ENCODE results near the gene SYCN. TPM values are rescaled to one million over a fixed set of nuclear protein-coding genes. Genes with fewer than 3 reads are reported as not detected.

SYCN gene
- total RNA-seq, 2 experiments from 2014 or later: not detected

DNA sequence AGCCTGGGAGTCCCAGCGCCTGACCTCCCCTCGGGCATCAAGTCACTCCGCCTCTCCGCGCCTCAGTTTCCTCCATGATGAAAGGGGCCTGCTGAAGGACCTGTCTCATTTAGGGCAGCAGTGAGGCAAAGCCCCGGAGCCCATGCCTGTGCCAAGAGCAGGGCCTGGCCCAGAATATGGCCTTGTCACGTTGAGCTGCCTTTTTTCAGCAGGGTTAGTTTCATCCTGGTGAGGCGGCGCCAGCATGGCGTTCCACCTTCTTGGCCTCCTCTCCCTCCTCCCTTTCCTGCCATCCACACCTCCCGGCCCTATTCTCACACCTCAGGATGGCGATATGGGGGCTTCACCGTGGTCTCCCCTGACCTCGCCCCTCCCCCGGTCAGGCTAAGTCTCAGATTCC, 48.3 kb downstream of the SYCN start:
- no peaks in the 10 kb centered on the region for H3K9me3 ChIP-seq (ENCODE audit: low read length)
- intact Hi-C loops (cut with micrococcal nuclease; ENCODE audit: unreplicated experiment): no loop called here
- H4K20me1 ChIP-seq (ENCODE audit: insufficient read depth, low read length): no peaks in the 10 kb centered on the region
- H3K4me3 ChIP-seq (ENCODE audit: low read depth, low read length, poor library complexity, severe bottlenecking): no peak overlapping the region
- no peak overlapping the region for H3K4me2 ChIP-seq (ENCODE audit: low read length)
- DNase-seq (ENCODE audit: low spot score): no peak
- no peaks in the 10 kb centered on the region for H3K4me1 ChIP-seq (ENCODE audit: insufficient read depth, low read length, poor library complexity, severe bottlenecking)
- H3K36me3 ChIP-seq (ENCODE audit: insufficient read depth, low read length): no peaks in the 10 kb centered on the region
- no TSS peak for BruUV-seq (replicated peaks)
- H3K27ac ChIP-seq (ENCODE audit: low read depth, low read length, poor library complexity, severe bottlenecking): no peak overlapping the region
- no peaks in the 10 kb centered on the region for H3K79me2 ChIP-seq (ENCODE audit: insufficient read depth, low read depth, low read length)
- CTCF ChIA-PET (ENCODE audit: unreplicated experiment): no interaction called here
- no peak overlapping the region for H2AFZ ChIP-seq (ENCODE audit: low read length)
- POLR2A ChIA-PET: no interaction called here
- no peaks in the 10 kb centered on the region for H3K9me2 ChIP-seq (ENCODE audit: insufficient read depth, low read length)
- no peak for TF ChIP-seq EZH2phosphoT487 (IDR thresholded peaks at IDR 0.05; ENCODE audit: borderline replicate concordance, low read depth, low read length)
- TF ChIP-seq, protein P1, sequence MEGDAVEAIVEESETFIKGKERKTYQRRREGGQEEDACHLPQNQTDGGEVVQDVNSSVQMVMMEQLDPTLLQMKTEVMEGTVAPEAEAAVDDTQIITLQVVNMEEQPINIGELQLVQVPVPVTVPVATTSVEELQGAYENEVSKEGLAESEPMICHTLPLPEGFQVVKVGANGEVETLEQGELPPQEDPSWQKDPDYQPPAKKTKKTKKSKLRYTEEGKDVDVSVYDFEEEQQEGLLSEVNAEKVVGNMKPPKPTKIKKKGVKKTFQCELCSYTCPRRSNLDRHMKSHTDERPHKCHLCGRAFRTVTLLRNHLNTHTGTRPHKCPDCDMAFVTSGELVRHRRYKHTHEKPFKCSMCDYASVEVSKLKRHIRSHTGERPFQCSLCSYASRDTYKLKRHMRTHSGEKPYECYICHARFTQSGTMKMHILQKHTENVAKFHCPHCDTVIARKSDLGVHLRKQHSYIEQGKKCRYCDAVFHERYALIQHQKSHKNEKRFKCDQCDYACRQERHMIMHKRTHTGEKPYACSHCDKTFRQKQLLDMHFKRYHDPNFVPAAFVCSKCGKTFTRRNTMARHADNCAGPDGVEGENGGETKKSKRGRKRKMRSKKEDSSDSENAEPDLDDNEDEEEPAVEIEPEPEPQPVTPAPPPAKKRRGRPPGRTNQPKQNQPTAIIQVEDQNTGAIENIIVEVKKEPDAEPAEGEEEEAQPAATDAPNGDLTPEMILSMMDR (conservative IDR thresholded peaks at IDR 0.05; ENCODE audit: low read length): no peak

DNA sequence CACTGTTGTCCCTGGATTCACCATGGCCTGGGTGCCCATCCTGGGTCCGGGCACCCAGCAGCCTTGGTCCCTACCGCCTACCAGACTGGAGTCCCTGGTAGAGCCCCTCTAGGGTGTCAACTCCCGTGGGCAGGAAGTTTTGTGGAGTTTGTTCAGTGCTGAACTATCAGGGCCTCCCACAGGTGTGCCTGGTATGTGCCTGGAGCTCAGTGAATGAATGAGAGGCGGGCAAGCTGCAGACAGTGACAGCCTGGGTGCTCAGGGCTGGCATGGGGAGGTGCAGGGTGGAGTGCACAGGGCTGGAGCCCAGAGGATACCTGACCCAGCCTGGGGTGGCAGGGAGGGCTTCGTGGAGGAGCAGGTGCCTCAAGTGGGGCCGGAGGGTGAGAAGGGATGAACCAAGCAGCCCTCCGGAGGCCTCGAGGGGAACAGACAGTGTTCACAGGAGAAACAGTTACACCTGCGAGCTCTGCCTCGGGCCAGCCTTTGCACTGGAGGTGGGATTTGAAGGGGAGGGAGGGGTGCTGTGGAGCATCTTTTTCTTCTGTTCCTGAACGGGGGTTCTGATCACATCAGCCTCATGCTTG, 48.9 kb downstream of the SYCN start:
- ChIA-PET POLR2A (no interaction called here), CTCF (ENCODE audit: unreplicated experiment) (no interaction called here)
- DNase-seq (ENCODE audit: low spot score): no peak
- no TSS peak for BruUV-seq (replicated peaks)
- H3K4me3 ChIP-seq (ENCODE audit: low read depth, low read length, poor library complexity, severe bottlenecking): no peak overlapping the region
- intact Hi-C loops (cut with micrococcal nuclease; ENCODE audit: unreplicated experiment): no loop called here
- H3K4me1 ChIP-seq (ENCODE audit: insufficient read depth, low read length, poor library complexity, severe bottlenecking): no peaks in the 10 kb centered on the region
- TF ChIP-seq, protein P1 (conservative IDR thresholded peaks at IDR 0.05; ENCODE audit: low read length): no peak
- TF ChIP-seq EZH2phosphoT487 (IDR thresholded peaks at IDR 0.05; ENCODE audit: borderline replicate concordance, low read depth, low read length): no peak
- no peaks in the 10 kb centered on the region for H3K9me3 ChIP-seq (ENCODE audit: low read length)
- no peaks in the 10 kb centered on the region for H3K79me2 ChIP-seq (ENCODE audit: insufficient read depth, low read depth, low read length)
- no peak overlapping the region for H3K27ac ChIP-seq (ENCODE audit: low read depth, low read length, poor library complexity, severe bottlenecking)
- H2AFZ ChIP-seq (ENCODE audit: low read length): no peak overlapping the region
- H4K20me1 ChIP-seq (ENCODE audit: insufficient read depth, low read length): no peaks in the 10 kb centered on the region
- no peaks in the 10 kb centered on the region for H3K36me3 ChIP-seq (ENCODE audit: insufficient read depth, low read length)
- no peak overlapping the region for H3K4me2 ChIP-seq (ENCODE audit: low read length)
- no peaks in the 10 kb centered on the region for H3K9me2 ChIP-seq (ENCODE audit: insufficient read depth, low read length)

DNA sequence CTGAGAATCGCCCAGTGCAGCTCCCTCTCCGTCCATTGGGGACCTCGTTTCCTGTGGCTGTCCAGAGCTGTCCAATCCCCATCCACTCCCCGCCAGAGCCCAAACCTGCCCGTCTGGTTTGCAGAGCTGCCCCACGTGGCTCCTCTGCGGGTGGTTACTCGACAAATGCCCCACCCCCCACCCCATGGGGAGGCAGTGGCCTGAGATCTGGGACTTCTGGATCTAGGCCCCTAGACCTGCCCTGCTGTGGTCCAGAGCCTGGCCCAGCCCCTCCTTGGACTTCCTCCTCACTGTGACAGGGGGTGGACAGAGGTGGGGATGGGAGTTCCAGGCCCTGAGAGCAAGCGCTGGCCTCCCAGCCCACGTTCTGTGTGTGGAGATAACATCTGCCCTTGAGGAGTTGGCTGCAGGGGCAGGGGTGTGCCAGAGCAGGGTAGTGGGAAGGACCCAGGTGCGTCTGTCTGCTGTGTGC, 49.4 kb downstream of the SYCN start:
- ChIA-PET POLR2A (no interaction called here), CTCF (ENCODE audit: unreplicated experiment) (no interaction called here)
- Histone ChIP-seq H3K27ac (ENCODE audit: low read depth, low read length, poor library complexity, severe bottlenecking) (no peak overlapping the region), H3K4me1 (ENCODE audit: insufficient read depth, low read length, poor library complexity, severe bottlenecking) (no peaks in the 10 kb centered on the region), H4K20me1 (ENCODE audit: insufficient read depth, low read length) (no peaks in the 10 kb centered on the region), H3K4me3 (ENCODE audit: low read depth, low read length, poor library complexity, severe bottlenecking) (no peak overlapping the region), H3K4me2 (ENCODE audit: low read length) (no peak overlapping the region), H3K36me3 (ENCODE audit: insufficient read depth, low read length) (no peaks in the 10 kb centered on the region), H3K79me2 (ENCODE audit: insufficient read depth, low read depth, low read length) (no peaks in the 10 kb centered on the region), H3K9me3 (ENCODE audit: low read length) (no peaks in the 10 kb centered on the region), H2AFZ (ENCODE audit: low read length) (no peak overlapping the region), H3K9me2 (ENCODE audit: insufficient read depth, low read length) (no peaks in the 10 kb centered on the region)
- BruUV-seq (replicated peaks): no TSS peak
- no peak for TF ChIP-seq EZH2phosphoT487 (IDR thresholded peaks at IDR 0.05; ENCODE audit: borderline replicate concordance, low read depth, low read length)
- TF ChIP-seq, protein P1 (conservative IDR thresholded peaks at IDR 0.05; ENCODE audit: low read length): no peak
- intact Hi-C loops (cut with micrococcal nuclease; ENCODE audit: unreplicated experiment): no loop called here
- no peak for DNase-seq (ENCODE audit: low spot score)

Measured in OCI-LY7 (cell line).